Activated naive CD4-positive, alpha-beta T cell treated with anti-CD3 and anti-CD28 coated beads for 36 hours (primary cell): ENCODE measurements around the gene AMIGO1. TPM values are rescaled to one million over a fixed set of nuclear protein-coding genes. Genes with fewer than 3 reads are reported as not detected.

Experiments
- CTCF ChIA-PET: fragments of 350-600 bp; sonication (Branson Sonifier 250); formaldehyde crosslinking; loops from one replicate; lab custom pipeline; 2021; ENCODE audit warnings: antibody characterized with exemption; lab: Charles Lee
- DNase-seq: peaks from one replicate; pipeline ENCODE4 v3.0.0-alpha.2; 2020
- H3K27ac Mint-ChIP-seq: one replicate; pipeline ENCODE4 v1.8.0; 2021; ENCODE audit warnings: mild to moderate bottlenecking, mixed read lengths
- H3K27me3 Mint-ChIP-seq: one replicate; pipeline ENCODE4 v1.8.0; 2021; ENCODE audit warnings: low read depth, mixed read lengths
- H3K36me3 Mint-ChIP-seq: one replicate; pipeline ENCODE4 v1.8.0; 2021; ENCODE audit warnings: low read depth, mixed read lengths
- H3K4me1 Mint-ChIP-seq: one replicate; pipeline ENCODE4 v1.8.0; 2021; ENCODE audit warnings: low read depth, mixed read lengths
- H3K4me3 Mint-ChIP-seq: one replicate; pipeline ENCODE4 v1.8.0; 2021; ENCODE audit warnings: mild to moderate bottlenecking, moderate library complexity, mixed read lengths
- H3K9me3 Mint-ChIP-seq: one replicate; pipeline ENCODE4 v1.8.0; 2021; ENCODE audit warnings: mixed read lengths
- intact Hi-C: fragments of 100-400 bp; cut with micrococcal nuclease; formaldehyde crosslinking; loops from one replicate; pipeline ENCODE4 v1.15.1; 2023
- total RNA-seq, 2 experiments: library from RNA; stranded (reverse); gene quantifications; one replicate each; pipeline ENCODE4 v1.2.3, GENCODE V29; 2021

Gene AMIGO1
- total RNA-seq, 2 experiments from 2014 or later = 1.5 to 1.7 TPM

DNA sequence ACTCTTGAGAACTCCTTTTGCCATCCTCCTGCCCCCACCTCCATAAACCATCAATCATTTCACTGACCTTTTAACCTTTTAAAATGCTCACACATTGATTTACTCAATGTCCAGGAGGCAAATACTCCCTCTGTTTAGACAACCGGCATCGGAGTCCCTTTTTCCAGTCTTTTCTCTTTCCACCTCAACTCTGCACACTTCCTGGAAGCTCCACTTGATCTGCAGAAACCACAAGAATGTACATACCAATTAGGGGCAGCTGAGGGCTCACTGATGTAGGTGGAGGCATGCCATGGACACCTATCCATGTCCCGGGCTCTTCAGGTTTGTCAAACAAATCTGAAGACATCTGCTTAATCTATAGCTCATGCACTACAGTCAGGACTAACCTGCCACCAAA, 5.3 kb upstream of the AMIGO1 start:
- H3K27ac Mint-ChIP-seq = no peak overlapping the region
- intact Hi-C loops = no loop called here
- no peaks in the 10 kb centered on the region for H3K27me3 Mint-ChIP-seq
- H3K4me3 Mint-ChIP-seq = no peak overlapping the region
- H3K4me1 Mint-ChIP-seq = peaks cover 18% of the 10 kb centered on the region
- CTCF ChIA-PET = interaction anchor here (0.6 to 35.8 kb wide), 8 partner anchors 10 to 1550 kb away, joined by 3 to 1207 read pairs (median 5); partner anchors contain the start of genes CYB561D1 and GPR61
- no peaks in the 10 kb centered on the region for H3K36me3 Mint-ChIP-seq
- no peak for DNase-seq
- no peaks in the 10 kb centered on the region for H3K9me3 Mint-ChIP-seq

DNA sequence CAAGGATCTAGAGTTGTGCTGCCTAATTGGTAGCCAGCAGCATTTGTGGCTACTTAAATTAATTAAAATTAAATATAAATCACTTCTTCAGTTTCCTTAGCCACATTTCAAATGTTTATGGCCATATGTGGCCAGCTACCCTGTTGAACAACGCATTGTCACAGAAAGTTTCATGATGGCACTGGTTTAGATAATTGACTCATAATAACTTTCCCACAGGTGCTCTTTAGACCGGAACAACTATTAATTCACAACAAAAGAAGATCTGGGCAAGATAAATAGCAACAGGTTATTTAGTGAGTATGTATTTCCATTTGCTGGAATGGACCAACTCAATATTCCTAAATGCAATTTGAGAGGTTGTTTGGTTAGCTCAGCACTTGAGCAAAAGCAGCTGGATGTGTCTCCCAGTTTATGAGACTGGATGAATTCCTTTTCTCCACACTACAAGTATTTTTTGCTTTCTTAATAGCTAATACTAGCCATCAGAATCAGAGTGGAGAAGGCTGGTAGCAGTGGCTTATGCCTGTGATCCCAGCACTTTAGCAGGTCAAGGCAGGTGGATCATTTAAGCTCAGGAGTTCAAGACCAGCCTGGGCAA, 3.7 kb upstream of the AMIGO1 start:
- Mint-ChIP-seq H3K4me3 (no peak overlapping the region), H3K4me1 (peaks cover 29% of the 10 kb centered on the region), H3K27ac (no peak overlapping the region), H3K9me3 (no peaks in the 10 kb centered on the region), H3K27me3 (no peaks in the 10 kb centered on the region), H3K36me3 (peaks cover 2% of the 10 kb centered on the region)
- no peak for DNase-seq
- CTCF ChIA-PET = interaction anchor here (0.7 to 35.8 kb wide), 4 partner anchors 17 to 114 kb away, joined by 3 to 1207 read pairs (median 190); partner anchors contain the start of genes CYB561D1 and GPR61
- intact Hi-C loops = no loop called here

DNA sequence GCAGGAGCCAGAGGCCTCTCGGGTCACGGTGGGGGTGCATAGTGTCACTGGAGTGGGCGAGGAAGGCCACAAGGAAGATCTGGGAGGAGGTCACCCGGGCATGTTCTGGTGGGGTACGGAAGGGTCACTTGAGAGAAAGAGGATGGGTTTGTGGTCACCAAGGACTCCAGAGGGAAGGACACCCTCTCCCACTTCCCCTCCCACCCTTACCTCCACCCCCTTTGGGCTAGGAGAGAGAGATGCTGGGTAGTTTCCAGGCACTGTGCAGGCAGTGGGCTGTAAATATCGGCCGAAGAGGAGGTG, 703 bp downstream of the AMIGO1 start:
- Mint-ChIP-seq H3K4me1 (peaks cover 63% of the 10 kb centered on the region), H3K36me3 (peaks cover 4% of the 10 kb centered on the region), H3K27me3 (no peaks in the 10 kb centered on the region), H3K9me3 (peaks cover 4% of the 10 kb centered on the region), H3K4me3 (peak overlapping the region; percentile 85), H3K27ac (no peak overlapping the region)
- CTCF ChIA-PET = interaction anchor here (21.4 to 35.8 kb wide), 2 partner anchors 13 to 22 kb away, joined by 375 to 1207 read pairs; partner anchors contain the start of genes CYB561D1 and GPR61
- no peak for DNase-seq
- intact Hi-C loops = loop anchor here (2.0 to 5.0 kb wide), 2 partner anchors 26 to 417 kb away; partner anchors contain the start of genes ATXN7L2 and TMEM167B

DNA sequence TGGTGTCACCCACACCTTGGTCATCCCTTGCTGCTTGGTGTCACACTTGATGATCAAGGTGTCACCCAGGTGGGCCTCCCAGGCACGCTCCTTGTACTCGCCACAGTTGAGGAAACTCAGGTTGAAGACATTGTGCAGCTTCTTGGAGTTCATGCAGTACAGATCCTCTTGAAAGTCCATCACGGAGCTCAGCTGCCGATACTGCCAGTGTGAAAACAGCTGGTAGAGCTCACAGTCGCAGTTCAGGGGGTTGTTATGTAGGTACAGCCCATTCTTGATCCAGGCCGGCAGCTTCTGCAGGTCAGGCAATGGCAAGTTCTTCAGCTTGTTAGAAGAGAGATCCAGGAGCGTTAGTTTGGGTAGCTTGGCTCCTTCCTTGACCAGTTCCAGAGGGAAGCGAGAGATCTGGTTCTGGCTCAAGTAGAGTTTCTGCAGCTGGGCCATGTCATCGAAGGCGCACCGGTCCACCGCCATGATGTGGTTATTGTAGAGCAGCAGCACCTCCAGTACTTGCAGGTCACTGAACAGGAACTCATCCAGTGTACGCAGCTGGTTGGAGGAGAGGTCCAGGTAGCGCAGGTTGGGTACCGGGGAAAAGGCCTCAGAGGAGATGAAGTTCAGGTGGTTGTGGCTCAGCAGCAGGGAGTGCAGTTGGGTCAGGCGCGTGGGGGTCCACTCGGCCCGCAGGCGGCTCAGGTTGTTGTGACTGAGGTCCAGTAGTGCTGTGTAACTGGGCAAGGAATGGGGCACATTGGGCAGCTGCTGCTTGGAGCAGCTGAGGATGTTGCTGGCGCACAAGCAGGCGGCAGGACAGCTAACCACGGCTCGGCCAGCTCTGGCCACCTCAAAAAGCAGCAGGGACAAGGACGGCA, 1.3 kb downstream of the AMIGO1 start:
- peaks cover 68% of the 10 kb centered on the region for H3K4me1 Mint-ChIP-seq
- H3K9me3 Mint-ChIP-seq = peaks cover 4% of the 10 kb centered on the region
- H3K4me3 Mint-ChIP-seq = peak overlapping the region; percentile 85
- peaks cover 4% of the 10 kb centered on the region for H3K36me3 Mint-ChIP-seq
- no peak overlapping the region for H3K27ac Mint-ChIP-seq
- H3K27me3 Mint-ChIP-seq = no peaks in the 10 kb centered on the region
- no peak for DNase-seq
- CTCF ChIA-PET = interaction anchor here (21.4 to 35.8 kb wide), 2 partner anchors 12 to 23 kb away, joined by 375 to 1207 read pairs; partner anchors contain the start of genes CYB561D1 and GPR61
- intact Hi-C loops = loop anchor here (2.0 to 5.0 kb wide), 2 partner anchors 25 to 416 kb away; partner anchors contain the start of genes ATXN7L2 and TMEM167B

DNA sequence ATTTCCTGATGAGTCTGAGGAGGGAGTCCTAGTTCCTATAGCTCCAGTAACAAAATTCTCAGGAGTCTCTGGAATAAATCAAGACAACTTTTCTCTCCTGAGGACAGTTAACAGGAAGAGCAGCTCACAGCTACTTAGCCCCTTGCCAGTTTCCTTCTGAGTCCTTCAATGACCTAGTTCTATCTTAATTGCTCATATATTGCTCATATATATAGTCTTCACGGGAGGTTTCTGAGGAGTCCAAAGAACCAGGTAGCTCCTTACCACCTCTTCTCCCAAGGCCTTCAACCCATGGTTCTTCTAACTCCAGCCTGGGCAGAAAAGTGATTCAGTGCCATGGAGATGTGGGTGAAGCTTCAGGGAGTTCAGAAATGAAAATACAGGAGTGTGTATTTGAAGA, 4.6 kb downstream of the AMIGO1 start:
- H3K4me3 Mint-ChIP-seq = no peak overlapping the region
- H3K36me3 Mint-ChIP-seq = peaks cover 4% of the 10 kb centered on the region
- CTCF ChIA-PET = interaction anchor here (0.8 to 35.8 kb wide), 6 partner anchors 9 to 80 kb away, joined by 3 to 1207 read pairs (median 4); partner anchors contain the start of genes ATXN7L2, CYB561D1 and GPR61

GRCh38 chr1:109503935-109504334, 5.6 kb downstream of the AMIGO1 start:
- intact Hi-C loops = loop anchor here (5.0 kb wide), 2 partner anchors 113 to 403 kb away; partner anchors contain the start of genes AMPD2 and GNAT2
- DNase-seq = no peak
- CTCF ChIA-PET = interaction anchor here (1.1 to 35.8 kb wide), 5 partner anchors 5 to 136 kb away, joined by 3 to 1207 read pairs (median 375); partner anchors contain the start of genes AMIGO1, CYB561D1 and GPR61
- H3K36me3 Mint-ChIP-seq = peaks cover 4% of the 10 kb centered on the region
- H3K27ac Mint-ChIP-seq = peak overlapping the region; percentile 91
- H3K4me3 Mint-ChIP-seq = no peak overlapping the region
- H3K4me1 Mint-ChIP-seq = peaks cover 88% of the 10 kb centered on the region
- H3K9me3 Mint-ChIP-seq = peaks cover 4% of the 10 kb centered on the region
- H3K27me3 Mint-ChIP-seq = no peaks in the 10 kb centered on the region

More for the DNA sequence above, 4.6 kb downstream of the AMIGO1 start:
- peak overlapping the region; percentile 80 for H3K27ac Mint-ChIP-seq
- peaks cover 4% of the 10 kb centered on the region for H3K9me3 Mint-ChIP-seq
- DNase-seq = no peak
- no peaks in the 10 kb centered on the region for H3K27me3 Mint-ChIP-seq
- intact Hi-C loops = loop anchor here (5.0 kb wide), 3 partner anchors 112 to 413 kb away; partner anchors contain the start of genes AMPD2, GNAT2 and TMEM167B
- peaks cover 83% of the 10 kb centered on the region for H3K4me1 Mint-ChIP-seq

GRCh38 chr1:109502364-109502851, 7.1 kb downstream of the AMIGO1 start:
- intact Hi-C loops = loop anchor here (1.0 to 5.0 kb wide), 3 partner anchors 8 to 405 kb away; partner anchors contain the start of genes AMPD2, CYB561D1 and GNAT2
- Mint-ChIP-seq H3K27ac (peak overlapping the region; percentile 80), H3K4me1 (peaks cover 89% of the 10 kb centered on the region), H3K9me3 (peaks cover 4% of the 10 kb centered on the region), H3K36me3 (no peaks in the 10 kb centered on the region), H3K4me3 (peak overlapping the region; percentile 25), H3K27me3 (no peaks in the 10 kb centered on the region)
- peak; percentile 64 for DNase-seq
- CTCF ChIA-PET = interaction anchor here (1.3 to 35.8 kb wide), 4 partner anchors 6 to 137 kb away, joined by 4 to 1207 read pairs (median 375); partner anchors contain the start of genes AMIGO1, CYB561D1 and GPR61

DNA sequence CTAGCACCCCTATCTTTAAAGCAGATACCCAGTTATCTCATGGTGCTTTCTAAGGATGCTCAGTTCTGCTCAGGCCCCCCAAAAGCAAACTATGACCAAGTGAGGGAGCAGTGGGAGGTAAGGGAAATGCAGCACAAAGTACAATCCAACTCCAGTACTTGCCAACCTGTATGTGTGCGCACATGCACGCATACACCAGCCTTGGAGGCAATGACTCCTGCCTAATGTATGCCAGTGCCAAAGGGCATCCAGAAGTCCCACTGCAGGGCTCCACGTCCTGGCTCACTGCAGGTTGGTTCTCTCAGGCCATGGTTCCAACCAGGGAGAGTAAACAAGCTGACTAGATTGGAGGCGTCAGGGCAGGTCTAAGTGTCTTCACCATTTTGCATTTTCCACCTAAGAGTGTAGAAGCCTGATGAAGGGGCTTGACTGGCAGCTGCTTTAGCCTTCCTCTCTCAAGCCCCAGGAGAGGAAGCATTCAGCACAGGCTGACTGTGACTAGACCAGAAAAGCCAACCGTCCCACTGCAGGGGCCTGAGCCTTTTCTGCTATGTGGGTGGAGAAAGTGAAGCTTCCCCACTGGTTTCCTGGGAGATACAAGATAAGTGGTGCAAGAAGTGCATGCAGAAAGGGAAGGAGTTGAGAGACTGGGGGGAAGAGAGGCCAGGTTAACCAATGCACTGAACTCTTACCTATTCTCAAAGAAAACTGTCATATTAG, 7.7 kb downstream of the AMIGO1 start:
- Mint-ChIP-seq H3K4me3 (no peak overlapping the region), H3K9me3 (no peaks in the 10 kb centered on the region), H3K36me3 (no peaks in the 10 kb centered on the region), H3K4me1 (peaks cover 87% of the 10 kb centered on the region), H3K27ac (peak overlapping the region; percentile 80), H3K27me3 (no peaks in the 10 kb centered on the region)
- CTCF ChIA-PET = interaction anchor here (15.8 to 35.8 kb wide), 3 partner anchors 6 to 29 kb away, joined by 375 to 1207 read pairs (median 375); partner anchors contain the start of genes AMIGO1, CYB561D1 and GPR61
- intact Hi-C loops = loop anchor here (1.0 to 5.0 kb wide), 3 partner anchors 8 to 405 kb away; partner anchors contain the start of genes AMPD2, CYB561D1 and GNAT2
- no peak for DNase-seq

DNA sequence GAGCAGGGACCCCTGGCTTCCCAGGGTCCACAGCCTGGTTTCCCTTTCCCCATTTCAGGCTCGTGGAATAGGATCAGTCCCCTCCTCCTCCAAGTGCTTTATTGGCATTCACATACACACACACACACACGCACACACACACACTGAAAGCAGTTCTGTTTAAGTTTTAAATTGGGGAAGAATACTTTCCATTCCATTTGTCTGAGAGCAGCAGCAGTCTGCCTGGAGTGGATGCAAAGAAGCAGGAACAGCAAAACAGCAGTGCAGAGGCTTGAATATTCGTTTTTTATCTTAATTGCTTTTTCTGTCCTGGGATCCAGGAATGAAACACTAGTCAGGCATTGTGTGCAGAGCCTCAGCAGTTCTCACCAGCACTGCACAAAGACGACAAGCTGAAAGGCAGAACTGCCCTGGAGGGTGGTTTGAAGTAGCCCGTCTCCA, 8.6 kb downstream of the AMIGO1 start:
- Mint-ChIP-seq H3K9me3 (no peaks in the 10 kb centered on the region), H3K27me3 (no peaks in the 10 kb centered on the region), H3K4me3 (no peak overlapping the region), H3K27ac (peak overlapping the region; percentile 80), H3K4me1 (peaks cover 91% of the 10 kb centered on the region), H3K36me3 (no peaks in the 10 kb centered on the region)
- CTCF ChIA-PET = interaction anchor here (1.1 to 35.8 kb wide), 6 partner anchors 5 to 142 kb away, joined by 3 to 1207 read pairs (median 190); partner anchors contain the start of genes AMIGO1, CYB561D1, GPR61 and SYPL2
- no peak for DNase-seq
- intact Hi-C loops = loop anchor here (5.0 kb wide), 2 partner anchors 116 to 406 kb away; partner anchors contain the start of genes AMPD2 and GNAT2

DNA sequence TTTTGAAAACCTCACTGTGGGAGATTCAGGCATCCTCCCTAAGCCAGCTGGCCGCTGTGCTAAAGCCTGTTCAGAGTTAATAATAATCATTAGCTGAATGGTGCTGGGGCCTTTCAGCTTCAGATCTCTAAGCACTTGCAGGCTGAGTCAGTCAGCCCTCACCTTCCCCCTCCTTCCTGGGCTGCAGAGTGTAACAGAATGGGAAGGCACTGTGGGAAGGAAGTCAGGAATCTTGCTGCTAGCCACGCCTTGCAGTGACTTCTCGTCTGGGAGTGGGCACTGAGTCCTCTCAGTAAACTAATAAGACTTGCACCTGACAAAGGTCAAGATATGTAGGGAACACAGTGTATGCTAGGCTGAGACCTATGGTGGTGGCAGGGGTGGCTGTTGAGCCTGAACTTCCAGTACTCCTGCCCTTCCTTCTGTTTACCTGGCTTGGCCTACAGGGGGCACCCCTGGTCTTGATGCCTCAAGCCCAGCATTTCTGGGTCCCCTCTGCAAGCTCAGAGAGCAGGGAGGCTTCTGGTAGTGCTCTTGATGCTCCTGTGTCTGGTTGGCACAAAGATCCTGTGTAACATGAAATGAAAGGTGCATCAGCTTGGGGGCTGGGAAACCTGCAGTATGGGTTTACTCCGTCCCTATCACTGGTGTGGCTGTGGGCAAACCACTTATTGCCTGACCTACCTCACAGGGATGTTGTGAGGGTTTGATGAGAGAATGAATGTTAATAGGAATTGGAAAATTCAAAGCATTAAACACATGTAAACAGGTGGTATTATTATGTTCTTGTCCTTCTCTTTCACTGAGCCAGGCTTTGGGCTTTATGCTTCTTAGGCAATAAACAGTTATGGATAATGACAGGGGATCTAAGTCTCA, 9.6 kb downstream of the AMIGO1 start:
- CTCF ChIA-PET = interaction anchor here (1.1 to 35.8 kb wide), 8 partner anchors 4 to 143 kb away, joined by 3 to 1207 read pairs (median 5); partner anchors contain the start of genes AMIGO1, CYB561D1, GPR61 and SYPL2
- peak overlapping the region; percentile 81 for H3K27ac Mint-ChIP-seq
- no peaks in the 10 kb centered on the region for H3K36me3 Mint-ChIP-seq
- no peaks in the 10 kb centered on the region for H3K27me3 Mint-ChIP-seq
- H3K4me1 Mint-ChIP-seq = peaks cover 91% of the 10 kb centered on the region
- no peak overlapping the region for H3K4me3 Mint-ChIP-seq
- DNase-seq = peak; percentile 73
- H3K9me3 Mint-ChIP-seq = no peaks in the 10 kb centered on the region
- intact Hi-C loops = loop anchor here (5.0 kb wide), 2 partner anchors 117 to 407 kb away; partner anchors contain the start of genes AMPD2 and GNAT2
